Measurements from ENCODE around the gene GIPC1. TPM values are rescaled to one million over a fixed set of nuclear protein-coding genes. Genes with fewer than 3 reads are reported as not detected.

The GIPC1 gene
- total RNA-seq, 1 donor from 2014 or later = 81.0 TPM

GRCh38 chr19:14450876-14451275 lies 45.1 kb downstream of the GIPC1 start:
- no peak for TF ChIP-seq POLR2AphosphoS5 (IDR thresholded peaks at IDR 0.05; ENCODE audit: insufficient read depth in 1 of 2, low read depth in 1 of 2)
- TF ChIP-seq, protein P1, sequence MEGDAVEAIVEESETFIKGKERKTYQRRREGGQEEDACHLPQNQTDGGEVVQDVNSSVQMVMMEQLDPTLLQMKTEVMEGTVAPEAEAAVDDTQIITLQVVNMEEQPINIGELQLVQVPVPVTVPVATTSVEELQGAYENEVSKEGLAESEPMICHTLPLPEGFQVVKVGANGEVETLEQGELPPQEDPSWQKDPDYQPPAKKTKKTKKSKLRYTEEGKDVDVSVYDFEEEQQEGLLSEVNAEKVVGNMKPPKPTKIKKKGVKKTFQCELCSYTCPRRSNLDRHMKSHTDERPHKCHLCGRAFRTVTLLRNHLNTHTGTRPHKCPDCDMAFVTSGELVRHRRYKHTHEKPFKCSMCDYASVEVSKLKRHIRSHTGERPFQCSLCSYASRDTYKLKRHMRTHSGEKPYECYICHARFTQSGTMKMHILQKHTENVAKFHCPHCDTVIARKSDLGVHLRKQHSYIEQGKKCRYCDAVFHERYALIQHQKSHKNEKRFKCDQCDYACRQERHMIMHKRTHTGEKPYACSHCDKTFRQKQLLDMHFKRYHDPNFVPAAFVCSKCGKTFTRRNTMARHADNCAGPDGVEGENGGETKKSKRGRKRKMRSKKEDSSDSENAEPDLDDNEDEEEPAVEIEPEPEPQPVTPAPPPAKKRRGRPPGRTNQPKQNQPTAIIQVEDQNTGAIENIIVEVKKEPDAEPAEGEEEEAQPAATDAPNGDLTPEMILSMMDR (IDR thresholded peaks at IDR 0.05) = no peak
- TF ChIP-seq POLR2A (IDR thresholded peaks at IDR 0.05) = no peak
- no peaks in the 10 kb centered on the region for H3K27me3 ChIP-seq

DNA sequence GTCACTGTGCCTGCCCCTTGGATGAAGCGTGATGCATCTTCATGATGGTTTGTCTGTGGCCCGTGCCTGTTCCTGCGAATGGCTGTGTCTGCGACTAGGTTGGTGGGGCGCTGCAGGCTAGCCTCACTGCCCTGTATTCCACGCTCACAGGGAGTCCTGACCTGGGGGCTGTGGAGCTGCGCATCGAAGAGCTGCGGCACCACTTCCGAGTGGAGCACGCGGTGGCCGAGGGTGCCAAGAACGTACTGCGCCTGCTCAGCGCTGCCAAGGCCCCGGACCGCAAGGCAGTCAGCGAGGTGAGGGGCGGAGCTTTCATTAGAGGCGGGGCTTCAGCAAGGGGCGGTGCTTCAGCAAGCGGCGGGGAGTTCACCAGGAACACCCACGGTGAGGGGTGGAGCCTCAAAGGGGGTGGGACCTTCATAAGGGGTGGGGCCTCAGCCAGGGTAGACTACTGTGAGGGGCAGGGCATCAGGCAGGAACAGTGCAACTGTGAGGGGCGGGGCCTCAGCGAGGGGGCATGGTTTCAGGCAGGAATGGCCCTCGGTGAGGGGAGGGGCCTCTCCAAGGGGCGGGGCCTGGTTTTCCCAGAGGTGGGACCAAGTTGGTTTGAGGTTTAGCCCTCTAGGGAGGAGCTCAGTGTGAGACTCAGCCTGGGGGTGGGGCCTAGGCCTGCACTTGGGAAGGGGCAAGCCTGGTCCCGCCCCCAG lies 45.6 kb downstream of the GIPC1 start:
- Histone ChIP-seq H3K36me3 (peaks cover 0 to 70% of the 10 kb centered on the region in 2 donors), H3K27me3 (no peaks in the 10 kb centered on the region), H3K27ac (no peak overlapping the region), H3K4me3 (no peak overlapping the region), H3K9me3 (no peaks in the 10 kb centered on the region), H3K4me1 (no peaks in the 10 kb centered on the region)
- no peak for DNase-seq (ENCODE audit: extremely low spot score in 2 of 2)
- TF ChIP-seq POLR2A (IDR thresholded peaks at IDR 0.05) (no peak), POLR2AphosphoS5 (IDR thresholded peaks at IDR 0.05; ENCODE audit: insufficient read depth in 1 of 2, low read depth in 1 of 2) (no peak)
- TF ChIP-seq, protein P1 (IDR thresholded peaks at IDR 0.05) = no peak
- intact Hi-C loops (cut with DNase I) = no loop called here

More at GRCh38 chr19:14450876-14451275, 45.1 kb downstream of the GIPC1 start:
- H3K4me3 ChIP-seq = no peak overlapping the region
- peaks cover 0 to 70% of the 10 kb centered on the region in 2 donors for H3K36me3 ChIP-seq
- H3K9me3 ChIP-seq = no peaks in the 10 kb centered on the region
- no peak overlapping the region for H3K27ac ChIP-seq
- intact Hi-C loops (cut with DNase I) = no loop called here
- no peaks in the 10 kb centered on the region for H3K4me1 ChIP-seq
- DNase-seq (ENCODE audit: extremely low spot score in 2 of 2) = no peak

DNA sequence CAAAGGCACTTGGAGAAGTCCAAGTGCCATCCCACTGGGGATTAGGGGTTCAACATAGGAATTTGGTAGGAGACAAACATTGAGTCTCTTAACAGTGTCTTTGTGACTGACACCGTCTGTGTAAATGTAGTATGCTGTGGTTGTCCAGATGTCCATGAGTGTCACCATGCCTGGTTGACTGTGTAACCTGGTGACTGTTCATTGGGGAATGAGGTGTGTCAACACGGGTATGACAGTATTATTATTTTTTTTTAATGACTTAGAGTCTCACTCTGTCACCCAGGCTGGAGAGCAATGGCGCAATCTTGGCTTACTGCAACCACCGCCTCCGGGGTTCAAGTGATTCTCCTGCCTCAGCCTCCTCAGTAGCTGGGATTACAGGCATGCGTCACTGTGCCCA lies 46.6 kb downstream of the GIPC1 start:
- H3K4me1 ChIP-seq = no peaks in the 10 kb centered on the region
- H3K9me3 ChIP-seq = no peaks in the 10 kb centered on the region
- no peak for DNase-seq (ENCODE audit: extremely low spot score in 2 of 2)
- no peak for TF ChIP-seq POLR2AphosphoS5 (IDR thresholded peaks at IDR 0.05; ENCODE audit: insufficient read depth in 1 of 2, low read depth in 1 of 2)
- TF ChIP-seq POLR2A (IDR thresholded peaks at IDR 0.05) = no peak
- TF ChIP-seq, protein P1 (IDR thresholded peaks at IDR 0.05) = no peak
- H3K27me3 ChIP-seq = no peaks in the 10 kb centered on the region
- H3K27ac ChIP-seq = no peak overlapping the region
- no peak overlapping the region for H3K4me3 ChIP-seq
- peaks cover 0 to 75% of the 10 kb centered on the region in 2 donors for H3K36me3 ChIP-seq
- intact Hi-C loops (cut with DNase I) = no loop called here

GRCh38 chr19:14446336-14447036 lies 49.4 kb downstream of the GIPC1 start:
- DNase-seq (ENCODE audit: extremely low spot score in 2 of 2) = no peak
- H3K4me3 ChIP-seq = no peak overlapping the region
- TF ChIP-seq, protein P1 (IDR thresholded peaks at IDR 0.05) = no peak
- no peak for TF ChIP-seq POLR2A (IDR thresholded peaks at IDR 0.05)
- TF ChIP-seq POLR2AphosphoS5 (IDR thresholded peaks at IDR 0.05; ENCODE audit: insufficient read depth in 1 of 2, low read depth in 1 of 2) = no peak
- H3K9me3 ChIP-seq = no peaks in the 10 kb centered on the region
- intact Hi-C loops (cut with DNase I) = no loop called here
- no peaks in the 10 kb centered on the region for H3K4me1 ChIP-seq
- no peak overlapping the region for H3K27ac ChIP-seq
- peaks cover 3 to 82% of the 10 kb centered on the region in 2 donors for H3K36me3 ChIP-seq
- H3K27me3 ChIP-seq = no peaks in the 10 kb centered on the region

Data from vagina (tissue), 2 donors.